SKM-1 treated with dmso at 0.1 percent for 144 hours (cell line): ENCODE results near the gene PCDHA7.
"Not testable (repeated sequence)": the region's sequence is repeated elsewhere in the genome, so short reads cannot be mapped to it uniquely, and the experiment has no call there.

ENCODE experiments used
- DNase-seq: peaks from one replicate; lab custom pipeline; 2025; ENCODE audit not compliant: unreplicated experiment; lab: John Stamatoyannopoulos, UW

PCDHA7 gene

GRCh38 chr5:140833993-140834392, at the start of gene PCDHA7:
PCDHA7 (plus strand) TSS chr5:140834269; CDS start chr5:140834384, 115 bp downstream.
- DNase-seq: no peak

- DNase-seq: peak; percentile 57
Observed at GRCh38 chr5:140785905-140786686, 48.0 kb upstream of the PCDHA7 start, which contains the start of gene PCDHA1. PCDHA1 (plus strand) TSS chr5:140786140.

GRCh38 chr5:140787422-140787821, 46.6 kb upstream of the PCDHA7 start:
- DNase-seq: not testable (repeated sequence)

GRCh38 chr5:140787849-140788504, 46.1 kb upstream of the PCDHA7 start:
- DNase-seq: not testable (repeated sequence)

- DNase-seq: peak; percentile 84
Observed at GRCh38 chr5:140791089-140791488, 43.0 kb upstream of the PCDHA7 start.

GRCh38 chr5:140794595-140795258, 39.3 kb upstream of the PCDHA7 start, which contains the start of gene PCDHA2:
PCDHA2 (plus strand) TSS chr5:140794852.
- no peak for DNase-seq

- DNase-seq: no peak
Observed at GRCh38 chr5:140795259-140795641, 38.8 kb upstream of the PCDHA7 start.

GRCh38 chr5:140796072-140796717, 37.9 kb upstream of the PCDHA7 start:
- DNase-seq: not testable (repeated sequence)

- DNase-seq: no peak
Observed at GRCh38 chr5:140796718-140797095, 37.4 kb upstream of the PCDHA7 start.

- no peak for DNase-seq
Observed at GRCh38 chr5:140800816-140801493, 33.1 kb upstream of the PCDHA7 start, which contains the start of gene PCDHA3. PCDHA3 (plus strand) TSS chr5:140801057.

- DNase-seq: no peak
Observed at GRCh38 chr5:140801494-140801841, 32.6 kb upstream of the PCDHA7 start.

GRCh38 chr5:140802381-140802780, 31.7 kb upstream of the PCDHA7 start:
- DNase-seq: not testable (repeated sequence)

GRCh38 chr5:140802781-140803271, 31.2 kb upstream of the PCDHA7 start:
- DNase-seq: no peak

GRCh38 chr5:140806834-140807775, 27.0 kb upstream of the PCDHA7 start, which contains the start of gene PCDHA4:
PCDHA4 (plus strand) TSS chr5:140807068.
- peak; percentile 39 for DNase-seq

- DNase-seq: not testable (repeated sequence)
Observed at GRCh38 chr5:140808241-140808888, 25.7 kb upstream of the PCDHA7 start.

GRCh38 chr5:140808889-140809291, 25.2 kb upstream of the PCDHA7 start:
- DNase-seq: no peak

GRCh38 chr5:140821375-140822280, 12.4 kb upstream of the PCDHA7 start, which contains the start of gene PCDHA5:
PCDHA5 (plus strand) TSS chr5:140821613.
- no peak for DNase-seq

- DNase-seq: no peak
Observed at GRCh38 chr5:140822281-140822629, 11.8 kb upstream of the PCDHA7 start.
